GM19467 (cell line): ENCODE data around the gene CDH4.

Experiments used
- ATAC-seq: cut with Tn5 transposase; IDR thresholded peaks from one replicate; pipeline ENCODE4 v1.9.1; 2021; ENCODE audit warnings: mild to moderate bottlenecking, moderate library complexity; ENCODE audit not compliant: unreplicated experiment

The CDH4 gene

DNA sequence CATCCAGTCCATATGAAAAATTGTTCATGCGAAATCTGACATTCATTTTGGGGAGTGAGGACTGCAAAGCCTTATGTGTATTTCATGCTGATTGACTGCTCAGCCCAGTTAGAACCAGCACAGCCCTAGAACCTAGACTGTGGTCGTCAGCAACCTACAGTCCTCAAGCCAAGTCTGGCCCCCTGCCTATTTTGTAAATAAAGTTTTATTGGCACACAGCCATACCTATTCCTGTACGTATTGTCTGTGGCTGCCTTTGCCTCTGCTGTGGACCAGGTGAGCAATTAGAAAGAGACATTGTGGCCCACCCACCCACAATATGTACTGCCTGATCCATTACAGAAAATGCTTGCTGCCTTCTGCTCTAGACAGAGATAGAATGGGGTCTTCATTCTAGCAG lies 422.6 kb downstream of the CDH4 start:
- ATAC-seq, result no peak

DNA sequence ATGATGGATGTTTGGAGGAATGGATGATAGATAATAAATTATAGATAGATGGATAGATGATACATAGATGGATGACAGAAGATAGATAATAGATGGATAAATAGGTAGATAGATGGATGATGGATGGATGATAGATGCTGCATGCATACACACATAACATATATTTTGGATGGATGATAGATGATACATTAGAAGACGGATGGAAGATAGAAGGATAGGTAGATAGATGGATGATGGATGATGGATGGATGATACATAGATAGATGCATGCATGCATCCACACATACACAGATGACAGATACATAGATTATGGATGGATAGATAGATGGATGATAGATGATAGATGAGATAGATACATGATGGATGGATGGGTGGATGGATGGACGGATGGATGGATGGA lies 425.9 kb downstream of the CDH4 start:
- no peak for ATAC-seq

GRCh38 chr20:61678437-61678836 lies 426.4 kb downstream of the CDH4 start:
- ATAC-seq, result no peak

DNA sequence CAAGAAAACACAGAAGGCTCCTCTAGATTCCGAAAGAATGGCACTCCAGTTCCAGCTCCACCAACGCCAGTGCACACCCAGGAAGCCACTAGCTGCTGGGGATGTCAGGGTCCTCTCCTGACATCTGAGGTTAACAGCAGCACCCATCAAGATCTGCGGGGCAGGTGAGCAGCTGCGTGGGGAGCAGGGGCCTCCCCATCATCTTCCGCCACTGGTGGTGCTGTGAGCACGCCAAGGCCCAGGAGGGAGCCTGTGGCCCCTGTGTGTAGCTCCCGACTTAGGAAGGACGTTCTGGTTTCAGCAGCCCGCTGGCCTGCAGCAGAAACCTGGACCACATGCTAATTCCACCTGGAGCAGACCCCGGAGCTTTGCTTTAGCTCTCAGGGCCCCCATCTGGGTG lies 427.4 kb downstream of the CDH4 start:
- ATAC-seq, result no peak

- ATAC-seq, result no peak
Observed at GRCh38 chr20:61680096-61680495, 428.0 kb downstream of the CDH4 start.

DNA sequence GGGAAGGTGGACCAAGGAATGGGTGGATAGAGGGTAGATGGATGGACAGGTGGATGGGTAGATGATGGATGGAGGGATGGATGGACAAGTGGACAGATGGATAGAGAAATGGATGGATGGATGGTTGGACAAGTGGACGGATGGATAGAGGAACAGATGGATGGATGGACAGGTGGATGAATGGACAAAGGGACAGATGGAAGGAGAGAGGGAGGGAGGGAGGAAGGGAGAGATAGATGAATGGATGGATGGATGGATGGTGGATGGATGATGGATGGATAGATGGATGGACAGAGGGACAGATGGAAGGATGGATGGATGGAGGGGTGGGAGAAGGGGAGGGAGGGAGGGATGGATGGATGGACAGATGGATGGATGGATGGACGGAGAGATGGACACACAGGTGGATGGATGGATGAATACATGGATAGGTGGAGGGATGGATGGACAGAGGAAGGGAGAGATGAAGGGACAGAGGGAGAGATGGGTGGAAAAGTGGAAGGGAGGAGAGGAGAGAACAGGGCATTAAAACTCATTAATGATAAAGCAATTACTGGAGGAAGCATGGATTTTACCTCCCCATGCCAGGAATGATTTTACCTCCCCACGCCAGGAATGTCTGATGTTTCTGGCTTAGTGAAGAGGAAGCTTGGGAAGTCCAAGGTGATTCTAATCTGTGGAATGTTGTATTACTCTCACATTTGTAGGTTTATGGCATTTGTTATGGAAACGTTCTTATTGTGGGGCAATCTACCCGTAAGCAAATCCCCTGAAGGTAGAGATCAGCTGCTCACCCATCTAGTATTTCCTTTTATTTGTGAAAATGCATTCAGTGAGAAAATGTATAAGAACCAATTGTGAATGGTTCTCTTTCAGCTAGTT lies 430.3 kb downstream of the CDH4 start:
- no peak for ATAC-seq

GRCh38 chr20:61682996-61683681 lies 431.1 kb downstream of the CDH4 start:
- ATAC-seq, result no peak

DNA sequence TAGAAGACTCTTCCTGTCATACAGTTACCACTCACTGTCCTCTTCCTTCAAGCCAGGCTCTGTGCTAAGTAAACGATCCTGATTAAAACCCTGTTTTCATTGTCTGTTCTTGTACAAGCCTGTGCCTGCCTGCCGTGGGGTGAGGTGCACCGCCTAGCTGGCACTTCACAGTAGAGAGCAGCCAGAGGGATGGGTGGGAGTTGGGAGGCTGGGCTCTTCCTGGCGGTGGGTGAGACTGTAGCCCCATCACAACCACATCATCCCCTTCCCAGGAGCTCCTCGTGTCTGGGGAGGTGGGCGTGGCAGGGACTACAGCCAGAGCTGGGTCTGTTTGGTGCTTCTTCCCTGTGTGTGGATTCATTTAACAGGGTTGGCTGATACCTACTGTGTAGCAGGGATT lies 431.7 kb downstream of the CDH4 start:
- no peak for ATAC-seq

GRCh38 chr20:61684136-61684535 lies 432.1 kb downstream of the CDH4 start:
- no peak for ATAC-seq

DNA sequence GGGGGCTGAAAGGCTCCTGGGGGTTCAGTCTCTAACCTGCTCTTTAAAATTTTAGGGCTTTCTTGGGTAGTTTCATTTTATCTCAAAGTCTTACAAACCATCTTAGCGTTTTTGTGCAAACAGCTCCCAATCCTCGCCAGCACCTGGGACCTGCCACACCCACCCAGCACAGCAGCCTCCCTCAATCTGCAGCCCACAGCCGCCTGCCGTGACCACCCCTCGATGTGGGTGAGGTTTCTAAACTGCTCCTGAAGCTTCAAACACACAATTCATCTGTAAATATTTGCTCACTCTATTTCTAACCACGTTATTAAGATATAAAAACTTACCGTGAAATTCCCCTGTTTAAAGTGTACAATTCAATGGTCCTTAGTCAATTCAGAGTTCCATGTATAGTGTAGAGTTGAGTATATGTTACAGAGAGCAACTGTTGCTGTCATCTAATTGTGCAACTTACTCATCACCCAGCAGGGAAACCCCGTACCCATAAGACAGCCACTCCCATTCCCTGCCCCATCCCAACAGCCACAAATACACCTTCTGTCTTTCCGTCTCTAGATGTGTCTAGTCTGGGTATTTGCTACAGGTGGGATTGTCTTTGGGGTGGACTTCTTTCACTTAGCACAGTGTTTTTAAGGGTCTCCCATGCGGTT lies 432.6 kb downstream of the CDH4 start:
- no peak for ATAC-seq

DNA sequence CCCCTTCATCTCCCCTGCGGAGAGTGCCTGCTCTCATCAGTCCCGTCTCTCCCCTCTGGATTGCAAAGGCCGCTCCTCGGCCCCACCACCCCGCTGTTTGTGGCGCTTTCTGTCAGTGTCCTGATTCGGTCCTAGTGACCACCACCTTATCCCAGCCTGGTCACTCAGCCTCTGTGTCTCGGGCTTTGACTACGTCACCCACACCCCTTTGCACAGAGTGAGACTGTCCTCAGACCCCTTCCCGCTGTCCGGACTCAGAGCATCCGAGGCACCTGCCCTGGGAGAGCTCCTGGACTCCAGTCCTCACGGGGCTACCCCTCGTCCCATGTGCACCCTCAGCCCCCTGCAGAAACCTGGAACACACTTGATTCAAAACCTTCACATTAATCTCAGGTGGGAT lies 433.4 kb downstream of the CDH4 start:
- ATAC-seq, result no peak

- ATAC-seq, result no peak
Observed at GRCh38 chr20:61686051-61686936, 434.2 kb downstream of the CDH4 start.

DNA sequence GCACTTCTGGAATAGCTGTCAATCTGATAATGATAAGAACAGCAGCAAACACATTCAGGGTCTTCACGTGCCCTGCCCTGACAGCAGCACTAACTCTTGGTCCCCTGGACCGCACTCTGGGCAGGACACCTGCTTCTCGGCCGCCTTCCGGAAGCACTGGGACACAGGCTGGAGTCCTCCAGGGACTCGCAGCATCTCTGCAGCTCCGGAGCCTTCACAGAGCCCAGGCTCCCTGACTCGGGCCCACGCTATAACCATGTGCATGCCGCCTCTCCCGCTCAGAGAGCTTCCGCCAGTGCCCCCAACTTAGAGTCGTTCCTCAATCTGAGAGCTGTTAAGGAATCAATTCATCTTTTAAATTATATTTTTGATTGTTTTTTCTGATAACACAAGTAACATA lies 436.4 kb downstream of the CDH4 start:
- no peak for ATAC-seq

- ATAC-seq, result no peak
Observed at GRCh38 chr20:61690150-61690549, 438.1 kb downstream of the CDH4 start.

DNA sequence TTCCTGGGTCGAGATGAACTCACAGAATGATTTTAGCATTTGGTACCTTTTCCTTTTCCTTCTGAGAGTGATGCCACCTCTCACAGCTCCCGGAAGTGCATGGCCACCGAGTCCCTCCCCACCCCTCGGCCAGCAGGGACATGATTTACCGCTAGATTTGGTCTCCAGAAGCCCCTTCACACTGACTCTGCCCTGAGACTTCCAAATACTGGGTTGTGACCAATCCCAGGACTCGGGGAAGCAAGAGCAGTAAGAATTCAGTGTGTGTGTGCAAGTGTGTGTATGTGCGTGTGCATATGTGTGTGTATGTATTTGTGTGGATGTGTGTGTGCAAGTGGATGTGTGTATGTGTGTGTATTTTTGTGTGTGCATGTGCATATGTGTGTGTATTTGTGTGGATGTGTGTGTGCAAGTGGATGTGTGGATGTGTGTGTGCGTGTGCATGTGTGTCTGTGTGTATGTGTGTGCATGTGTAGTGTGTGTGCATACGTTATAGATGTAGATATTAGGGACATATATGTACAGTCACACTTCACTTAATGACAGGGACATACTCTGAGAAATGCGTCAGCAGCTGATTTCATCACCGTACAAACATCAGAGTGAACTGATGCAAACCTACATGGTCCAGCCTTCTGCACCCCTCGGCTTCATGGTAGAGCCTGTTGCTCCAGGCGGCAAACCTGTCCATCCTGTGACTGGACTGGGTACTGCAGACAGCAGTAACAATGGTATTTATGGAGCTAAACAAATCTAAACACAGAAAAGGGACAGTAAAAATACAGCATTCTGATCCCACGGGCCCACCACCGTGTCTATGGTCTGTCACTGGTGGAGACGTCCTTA lies 439.2 kb downstream of the CDH4 start:
- no peak for ATAC-seq

DNA sequence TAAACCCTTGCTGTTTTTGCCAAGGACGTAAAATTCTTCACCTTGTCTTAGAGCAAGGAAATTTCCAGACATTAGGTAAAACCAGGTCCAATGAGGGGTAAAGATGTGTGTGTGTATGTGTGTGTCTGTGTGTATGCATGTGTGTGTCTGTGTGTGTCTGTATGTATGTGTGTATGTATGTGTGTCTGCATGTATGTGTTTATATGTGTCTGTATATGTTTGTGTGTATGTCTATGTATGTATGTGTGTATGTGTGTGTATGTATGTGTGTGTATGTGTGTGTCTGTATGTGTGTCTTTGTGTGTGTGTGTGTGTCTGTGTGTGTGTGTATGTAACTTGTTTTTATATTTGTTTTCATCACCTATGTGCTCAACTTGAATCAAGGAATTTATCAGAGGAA lies 439.9 kb downstream of the CDH4 start:
- ATAC-seq, result no peak

DNA sequence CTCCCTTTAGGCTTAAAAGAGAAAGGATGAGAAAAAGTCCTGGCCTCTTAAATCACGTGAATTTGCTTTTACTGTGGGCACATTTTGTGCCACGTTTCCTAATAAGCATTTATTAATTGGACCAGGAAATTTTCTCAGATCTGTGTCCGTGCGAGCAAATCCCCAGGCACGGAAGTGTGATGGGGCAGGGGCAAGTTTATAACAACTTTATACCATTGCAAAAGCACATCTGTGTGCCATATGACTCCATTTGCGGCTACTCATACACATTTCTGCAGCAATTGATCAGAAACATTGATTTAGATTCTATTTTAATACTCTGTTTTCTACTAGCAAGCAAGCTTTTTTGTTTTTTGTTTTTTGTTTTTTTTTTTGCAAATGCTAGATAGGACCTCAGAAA lies 440.4 kb downstream of the CDH4 start:
- ATAC-seq, result no peak

- ATAC-seq, result no peak
Observed at GRCh38 chr20:61693055-61693600, 441.1 kb downstream of the CDH4 start.

GRCh38 chr20:61694682-61695081 lies 442.6 kb downstream of the CDH4 start:
- ATAC-seq, result no peak

DNA sequence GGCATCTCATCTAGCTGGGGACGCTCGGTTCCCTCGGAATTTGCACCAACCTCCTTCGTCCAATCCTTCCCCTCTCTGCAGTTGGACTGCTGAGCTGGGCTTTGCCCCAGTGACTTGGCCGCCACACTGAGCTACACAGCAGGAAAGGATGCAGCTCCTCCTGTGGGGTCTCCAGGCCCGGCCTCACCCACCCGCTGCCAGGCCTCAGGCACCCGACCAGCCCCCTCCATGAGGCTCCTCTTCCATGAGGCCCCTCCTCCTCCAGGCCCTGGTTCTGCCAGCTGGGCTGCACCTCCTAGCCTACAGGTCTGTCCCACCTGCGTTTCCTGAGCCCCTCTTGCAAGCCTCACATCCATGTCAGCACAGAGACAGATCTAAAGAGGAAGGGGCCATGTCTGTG lies 443.7 kb downstream of the CDH4 start:
- no peak for ATAC-seq
